Stimulated activated CD4-positive, alpha-beta T cell treated with anti-CD3 and anti-CD28 coated beads, Interleukin-4, amount 100 ng/mL, for 1 hour (primary cell): Measurements from ENCODE around the gene ADSL.

Source experiments
- DNase-seq: peaks from one replicate; pipeline ENCODE4 v3.0.0-alpha.2; 2020

ADSL gene

DNA sequence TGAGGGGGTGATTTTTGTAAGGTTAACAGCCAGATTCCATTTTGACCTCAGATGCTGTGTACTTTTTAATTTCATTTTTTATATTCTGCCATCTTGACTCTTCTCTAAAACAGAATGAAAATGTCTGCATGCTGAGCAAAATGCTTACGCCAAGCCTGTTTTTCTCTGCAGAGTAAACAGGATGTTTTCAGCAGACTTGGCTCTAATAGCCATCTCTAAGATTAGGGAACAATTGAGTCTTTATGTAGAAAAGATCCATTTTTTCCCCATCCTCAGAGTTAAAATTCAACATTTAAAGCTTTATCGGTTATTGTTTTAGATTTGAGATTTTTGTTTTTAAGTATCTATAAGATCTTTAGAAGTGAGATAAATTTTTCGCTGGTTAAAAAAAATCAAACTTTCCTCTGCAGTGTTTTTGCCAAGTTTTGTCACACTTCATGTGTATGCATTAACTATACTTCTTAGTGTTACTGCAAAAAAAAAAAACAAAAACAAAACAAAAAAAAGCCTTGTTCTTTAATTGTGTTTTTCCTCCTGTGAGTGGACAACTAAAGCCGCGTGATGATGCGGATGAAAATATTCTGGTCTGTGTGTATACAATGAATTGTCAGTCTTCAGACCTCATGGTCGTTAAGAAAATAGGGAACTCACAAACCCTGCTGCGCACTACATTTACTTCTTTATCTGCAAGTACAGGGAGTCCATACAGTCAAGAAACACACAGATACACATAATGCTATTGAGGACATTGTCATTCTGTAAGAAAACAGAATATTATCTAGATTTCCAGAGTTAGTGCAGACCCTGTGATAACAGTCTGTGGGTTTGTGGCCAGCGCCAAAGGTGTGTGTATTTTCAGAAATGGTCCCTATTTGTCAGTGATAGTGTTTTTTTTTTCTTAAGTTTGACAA lies 17.5 kb upstream of the ADSL start:
- DNase-seq: no peak

DNA sequence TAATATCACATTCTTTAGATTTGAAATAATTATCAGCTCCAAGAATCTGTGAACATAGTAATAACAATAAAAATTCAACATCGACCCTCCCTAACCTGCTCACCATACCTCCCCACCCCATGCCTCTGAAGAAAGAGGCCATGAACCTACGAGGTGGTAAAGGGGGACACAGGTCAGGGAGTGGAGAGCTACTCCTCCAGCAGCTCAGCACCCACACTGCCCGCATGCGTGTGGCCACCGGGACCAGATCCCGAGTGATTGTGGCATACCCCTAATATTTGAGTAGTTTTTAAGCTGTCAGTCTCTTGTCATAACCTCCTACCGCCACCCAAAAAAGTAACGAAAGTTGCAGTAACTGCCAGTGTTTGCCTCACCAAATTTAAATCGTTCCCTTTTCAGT lies 16.8 kb upstream of the ADSL start:
- DNase-seq: no peak

DNA sequence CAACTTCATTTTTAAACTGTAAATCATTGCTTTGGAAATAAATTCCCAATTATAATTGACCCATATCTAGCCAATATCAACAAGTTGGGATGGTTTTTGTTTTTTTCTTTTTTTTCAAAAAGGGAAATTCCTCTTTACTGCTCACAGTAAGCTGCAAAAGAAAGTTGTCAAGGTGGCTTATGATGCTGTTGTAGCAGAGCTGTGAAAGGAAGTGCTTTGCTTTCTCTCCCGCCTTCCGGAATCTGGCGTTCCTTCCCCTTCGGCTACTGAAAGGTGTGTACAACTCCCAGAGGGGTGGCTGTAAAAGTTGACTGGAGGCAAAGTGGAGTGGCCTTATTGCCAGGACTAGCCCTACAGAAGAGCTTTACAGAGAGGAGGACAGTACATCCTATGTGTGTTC lies 16.2 kb upstream of the ADSL start:
- DNase-seq: no peak

DNA sequence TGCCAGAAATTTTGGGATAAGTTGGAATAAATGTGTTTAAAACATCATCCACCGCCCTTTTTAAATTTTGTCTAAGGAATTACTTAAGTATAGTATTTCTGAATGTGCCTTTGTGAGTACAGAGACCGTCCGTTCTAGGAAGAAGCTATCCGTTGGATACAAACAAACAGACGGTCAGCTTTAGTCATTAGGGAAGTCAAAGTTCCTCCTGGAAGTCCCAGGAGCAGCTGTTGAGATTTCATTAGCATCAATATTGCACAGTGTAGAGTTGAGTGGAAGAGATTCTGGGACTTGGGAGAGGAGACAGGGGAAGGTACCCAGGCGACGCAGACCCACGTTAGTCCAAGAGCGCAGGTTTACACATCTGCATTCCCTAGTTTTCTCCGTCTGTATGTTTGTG lies 15.7 kb upstream of the ADSL start:
- no peak for DNase-seq

DNA sequence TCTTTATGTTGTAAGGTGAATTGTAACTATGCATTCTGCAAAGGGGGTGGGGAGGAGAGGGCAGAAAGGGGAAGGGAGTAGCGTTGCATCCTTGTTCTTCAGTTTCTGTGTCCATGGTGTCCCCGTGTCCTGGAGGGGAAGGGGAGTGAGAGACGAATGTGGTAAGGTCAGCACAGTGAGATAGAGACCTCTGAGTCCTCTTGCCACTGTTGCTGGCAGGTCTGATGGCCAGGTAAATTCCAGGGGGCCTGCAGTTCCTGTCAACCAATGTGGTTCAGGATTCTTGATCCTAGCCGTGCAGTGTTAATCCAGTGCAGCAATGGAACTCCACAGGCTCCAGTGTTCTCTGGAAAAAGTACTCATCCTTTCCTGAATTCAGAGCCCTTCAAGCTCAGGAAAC lies 14.6 kb upstream of the ADSL start:
- DNase-seq: no peak

GRCh38 chr22:40332319-40332781 lies 13.9 kb upstream of the ADSL start:
- no peak for DNase-seq

DNA sequence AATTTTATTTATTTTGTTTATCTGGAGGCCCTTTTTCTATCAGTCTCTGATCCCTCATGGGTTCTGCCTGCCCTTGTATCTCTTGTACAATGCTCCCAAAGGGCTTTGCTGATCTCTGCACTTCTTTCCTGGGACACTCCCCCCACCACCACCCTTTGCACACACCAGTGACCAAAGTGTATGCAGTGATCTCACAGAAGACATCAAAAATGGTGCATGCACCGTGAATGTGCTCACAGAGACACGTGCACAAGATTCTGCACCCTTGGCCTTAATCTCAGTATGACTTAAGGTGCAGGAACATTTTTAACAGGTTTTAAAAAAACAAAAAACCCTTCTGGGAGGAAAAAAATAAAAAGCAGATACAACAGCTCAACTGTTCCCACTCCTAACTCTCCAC lies 12.2 kb upstream of the ADSL start:
- no peak for DNase-seq

DNA sequence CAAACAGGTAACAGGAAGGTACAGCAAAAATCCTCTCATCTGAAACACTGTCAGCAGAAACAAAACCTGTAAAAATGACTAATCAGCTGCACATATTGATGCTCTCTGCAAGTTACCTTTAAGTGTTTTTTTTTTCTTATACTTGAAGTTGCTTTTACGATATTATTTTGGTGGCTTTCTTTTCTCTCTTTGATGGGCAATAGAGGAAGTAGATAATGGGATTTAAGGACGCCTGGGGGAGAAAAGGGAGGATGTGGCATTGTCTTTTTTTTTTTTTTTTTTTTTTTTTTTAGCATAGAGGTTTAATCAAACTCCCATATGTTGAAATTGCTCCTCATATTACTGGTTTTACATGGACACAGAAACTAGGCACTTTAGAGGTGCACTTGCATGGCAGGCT lies 11.4 kb upstream of the ADSL start:
- DNase-seq: no peak

GRCh38 chr22:40335358-40335757 lies 10.9 kb upstream of the ADSL start:
- DNase-seq: no peak

GRCh38 chr22:40340044-40340443 lies 6.3 kb upstream of the ADSL start:
- no peak for DNase-seq

GRCh38 chr22:40341604-40342003 lies 4.7 kb upstream of the ADSL start:
- no peak for DNase-seq

DNA sequence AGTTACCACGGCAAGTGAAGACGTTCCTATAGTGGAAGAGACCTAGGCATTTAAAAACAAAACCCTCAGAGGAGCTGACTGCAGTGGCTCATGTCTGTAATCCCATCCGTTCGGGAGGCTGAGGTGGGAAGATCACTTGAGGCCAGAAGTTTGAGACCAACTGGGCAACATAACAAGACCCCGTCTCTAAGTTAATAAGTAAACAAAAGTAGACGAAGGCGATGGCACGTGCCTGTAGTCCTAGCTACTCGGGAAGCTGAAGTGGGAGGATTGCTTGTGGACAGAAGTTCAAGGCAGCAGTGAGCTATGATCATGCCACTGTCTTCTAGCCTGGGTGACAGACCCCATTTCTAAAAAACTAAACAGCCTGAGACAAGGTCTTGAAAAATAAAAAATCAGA lies 3.8 kb upstream of the ADSL start:
- DNase-seq: no peak

GRCh38 chr22:40345271-40345670 lies 1.0 kb upstream of the ADSL start:
- DNase-seq: peak; percentile 29

- DNase-seq: peak; percentile 69
These were observed 500 bp upstream of the ADSL start for GRCh38 chr22:40345815-40346184.

DNA sequence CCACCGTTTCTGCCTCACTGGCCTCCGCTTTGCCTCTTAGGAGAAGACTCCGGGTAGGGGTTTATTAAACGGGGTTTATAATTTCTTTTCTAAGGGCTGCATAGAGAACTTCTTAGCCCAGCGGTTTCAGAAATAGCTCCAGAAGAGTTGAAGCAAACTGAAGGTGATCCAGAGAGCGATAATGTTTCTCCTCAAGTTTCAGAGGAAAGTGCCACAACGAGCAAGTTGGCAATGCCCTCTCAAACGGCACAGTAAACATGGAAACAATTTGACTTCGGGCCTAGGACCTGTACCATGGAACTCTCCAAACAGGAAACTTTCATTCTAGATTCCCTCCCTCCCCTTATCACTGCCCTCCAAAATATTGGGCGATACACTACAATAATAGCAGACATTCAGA lies 1.0 kb downstream of the ADSL start:
- DNase-seq: no peak

DNA sequence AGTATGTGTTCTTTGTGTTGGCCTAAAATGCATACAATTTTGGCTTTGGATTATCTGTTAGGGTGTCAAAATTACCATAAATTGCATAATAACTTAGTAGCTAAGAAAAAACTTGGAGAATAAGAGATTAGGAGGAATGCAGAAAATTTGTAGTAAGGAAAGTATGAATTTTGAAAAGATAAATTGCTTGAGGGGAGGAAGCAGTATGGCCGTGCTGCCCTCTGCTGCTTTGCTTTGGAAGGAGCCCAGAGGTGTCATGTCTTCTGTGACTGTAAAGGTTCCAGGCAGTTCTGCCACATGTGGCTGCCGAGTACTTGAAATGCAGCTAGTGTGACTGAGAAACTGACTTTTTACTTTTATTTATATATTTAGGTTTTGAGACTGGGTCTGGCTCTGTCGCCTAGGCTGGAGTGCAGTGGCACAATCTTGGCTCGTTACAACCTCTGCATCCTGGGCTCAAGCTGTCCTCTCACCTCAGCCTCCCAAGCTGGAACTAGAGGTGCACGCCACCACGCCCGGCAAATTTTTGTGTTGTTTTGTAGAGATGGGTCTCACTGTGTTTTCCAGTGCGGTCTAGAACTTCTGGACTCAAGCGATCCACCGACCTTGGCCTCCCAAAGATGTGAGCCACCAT lies 1.8 kb downstream of the ADSL start:
- peak; percentile 65 for DNase-seq

DNA sequence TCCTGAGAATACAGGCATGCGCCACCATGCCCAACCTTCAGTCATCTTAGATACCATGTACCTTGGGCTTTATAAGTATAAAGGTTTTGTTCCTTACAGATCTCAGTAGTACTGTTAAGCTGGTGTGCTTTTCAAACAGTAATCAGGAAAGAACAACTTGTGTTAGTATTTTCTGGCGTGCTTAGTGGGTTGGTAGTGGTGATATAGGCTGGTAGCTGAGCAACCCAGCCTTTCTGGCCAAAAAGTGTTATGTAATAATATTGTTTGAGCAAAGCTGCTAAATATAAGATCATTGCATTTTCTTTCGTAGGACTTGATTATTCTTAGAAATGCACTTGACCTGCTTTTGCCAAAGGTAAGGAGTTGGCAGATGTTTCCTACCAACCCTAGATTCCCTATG lies 6.5 kb downstream of the ADSL start:
- DNase-seq: no peak

DNA sequence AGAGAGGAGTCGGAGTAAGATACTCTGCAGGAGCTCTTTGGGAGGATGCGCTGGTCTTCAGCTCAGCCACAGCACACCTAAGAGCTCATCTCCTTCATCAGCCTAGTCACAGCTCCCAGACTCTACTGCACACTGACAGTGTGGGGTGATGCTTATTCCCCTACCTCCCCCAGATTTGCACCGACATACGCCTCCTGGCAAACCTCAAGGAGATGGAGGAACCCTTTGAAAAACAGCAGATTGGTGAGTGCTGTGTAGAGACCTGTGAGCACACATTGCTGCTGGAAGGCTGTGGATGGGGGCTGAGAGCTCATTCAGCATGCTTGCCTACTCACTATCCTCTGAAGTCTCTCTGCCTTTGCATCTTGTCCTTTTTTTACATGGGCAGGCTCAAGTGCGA lies 14.8 kb downstream of the ADSL start:
- no peak for DNase-seq

- no peak for DNase-seq
These were observed 16.8 kb downstream of the ADSL start for GRCh38 chr22:40363059-40363458.

DNA sequence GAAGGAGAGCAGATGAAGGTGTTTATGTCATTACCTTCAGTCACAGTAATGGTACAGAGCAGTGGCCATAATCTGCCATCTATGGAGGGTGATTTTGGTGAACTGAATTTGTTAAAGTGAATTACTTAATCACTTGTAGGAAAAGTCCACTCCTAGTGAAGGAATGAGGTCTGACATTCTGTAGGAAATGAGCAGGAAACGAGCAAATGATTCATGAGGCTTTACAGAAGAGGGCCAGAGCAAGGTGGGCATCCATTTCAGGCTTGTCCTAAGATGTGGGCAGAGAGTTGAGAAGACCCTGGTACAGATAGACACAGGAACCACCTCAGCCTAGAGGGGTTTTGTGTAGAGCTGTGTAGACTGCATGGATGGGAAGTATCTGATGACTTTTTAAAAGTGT lies 18.1 kb downstream of the ADSL start:
- DNase-seq: no peak

- DNase-seq: no peak
These were observed 19.8 kb downstream of the ADSL start for GRCh38 chr22:40366068-40366467.

GRCh38 chr22:40367342-40367741 lies 21.0 kb downstream of the ADSL start:
- no peak for DNase-seq

DNA sequence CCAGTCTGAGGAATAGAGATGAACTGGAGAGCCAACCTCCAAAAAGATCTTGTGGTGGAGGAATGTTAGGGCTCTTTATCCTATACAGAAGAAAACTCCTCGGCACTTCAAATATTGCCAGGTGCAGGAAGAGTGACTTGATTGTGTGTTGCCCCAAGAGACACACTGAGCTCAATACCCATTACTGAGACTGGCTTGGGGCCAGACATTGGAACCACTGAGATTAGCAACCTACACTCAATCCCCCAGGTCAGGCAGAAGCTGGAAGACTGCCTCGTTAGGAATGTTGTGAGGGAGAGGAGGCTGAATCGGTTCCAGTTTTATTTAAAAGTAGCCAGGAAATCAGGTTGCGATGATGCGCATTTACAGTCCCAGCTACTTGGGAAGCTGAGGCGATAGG lies 21.7 kb downstream of the ADSL start:
- no peak for DNase-seq

DNA sequence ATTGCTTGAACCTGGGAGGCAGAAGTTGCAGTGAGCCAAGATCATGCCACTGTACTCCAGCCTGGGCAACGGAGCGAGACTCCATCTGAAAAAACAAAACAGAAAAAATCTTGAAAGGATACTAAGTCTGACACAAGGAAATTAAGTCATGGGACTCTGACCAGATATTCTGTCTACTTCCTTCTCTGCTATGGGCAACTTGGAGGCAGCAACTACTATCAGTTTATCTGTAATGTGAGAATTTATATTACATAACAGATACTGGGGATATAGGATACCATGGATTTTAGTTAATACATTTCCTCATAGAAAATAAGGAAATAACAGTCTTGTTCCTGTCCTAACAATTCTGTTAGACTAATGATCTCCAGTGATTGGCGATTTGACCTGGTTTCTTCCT lies 22.5 kb downstream of the ADSL start:
- DNase-seq: no peak

GRCh38 chr22:40374567-40374966 lies 28.3 kb downstream of the ADSL start:
- no peak for DNase-seq
